Lower leg skin (tissue), 4 donors: ENCODE data around the gene CXCL8. TPM values are rescaled to one million over a fixed set of nuclear protein-coding genes. Genes with fewer than 3 reads are reported as not detected.
"Not testable (repeated sequence)": the region's sequence is repeated elsewhere in the genome, so short reads cannot be mapped to it uniquely, and the experiment has no call there.

Experiments
- DNase-seq, 2 donors: peaks; one replicate each; pipeline ENCODE4 v3.0.0-alpha.2; 2019; ENCODE audit warnings: low spot score in 2 of 2
- H3K4me3 ChIP-seq: fragments of 200-600 bp; sonication (generic); 2 replicates; pipeline ENCODE4 v1.5.1; 2017; ENCODE audit warnings: mild to moderate bottlenecking, low read depth; ENCODE audit not compliant: poor library complexity, severe bottlenecking
- POLR2A ChIP-seq, 2 donors: fragments of 450-650 bp; IDR thresholded peaks; one replicate each; pipeline ENCODE4 v1.6.1; 2016 to 2017; ENCODE audit warnings: antibody characterized with exemption in 2 of 2, mild to moderate bottlenecking in 1 of 2, moderate library complexity in 1 of 2
- WGBS, 2 donors: methylation state at CpG; one replicate each; pipeline ENCODE4 v1.1.5; 2018; 5-methylcytosine and 5-hydroxymethylcytosine counted together
- intact Hi-C: fragments of 100-400 bp; cut with DNase I; formaldehyde crosslinking; loops from one replicate; pipeline ENCODE4 v1.15.0; 2023; ENCODE audit warnings: low total_unique reads
- total RNA-seq, 4 donors: library from RNA; depleted of rRNA; stranded (reverse); fragments of >200 nt; gene quantifications; one replicate each; pipeline ENCODE4 v1.1.0, GENCODE V29; 2016
- TF ChIP-seq, protein P1 (sequence below), 3 donors: fragments of 450-650 bp; IDR thresholded peaks; one replicate each; pipeline ENCODE4 v1.5.1; 2016; ENCODE audit warnings: antibody characterized with exemption in 3 of 3, mild to moderate bottlenecking in 3 of 3, moderate library complexity in 2 of 3

The CXCL8 gene
- 1 to 10 TPM in 1 of 4 donors, under 1 TPM in 1, not detected in 2; 0.86 to 1.2 TPM for total RNA-seq

DNA sequence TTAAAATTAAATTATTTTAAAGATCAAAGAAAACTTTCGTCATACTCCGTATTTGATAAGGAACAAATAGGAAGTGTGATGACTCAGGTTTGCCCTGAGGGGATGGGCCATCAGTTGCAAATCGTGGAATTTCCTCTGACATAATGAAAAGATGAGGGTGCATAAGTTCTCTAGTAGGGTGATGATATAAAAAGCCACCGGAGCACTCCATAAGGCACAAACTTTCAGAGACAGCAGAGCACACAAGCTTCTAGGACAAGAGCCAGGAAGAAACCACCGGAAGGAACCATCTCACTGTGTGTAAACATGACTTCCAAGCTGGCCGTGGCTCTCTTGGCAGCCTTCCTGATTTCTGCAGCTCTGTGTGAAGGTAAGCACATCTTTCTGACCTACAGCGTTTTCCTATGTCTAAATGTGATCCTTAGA lies at the start of gene CXCL8:
Gene CXCL8 (plus strand): TSS at position 217 of the 426 bp plus-strand sequence. CDS start 90 bp downstream, at position 307.
- intact Hi-C loops: no loop called here
- TF ChIP-seq POLR2A (IDR thresholded peaks at IDR 0.05): no peak
- TF ChIP-seq, protein P1, sequence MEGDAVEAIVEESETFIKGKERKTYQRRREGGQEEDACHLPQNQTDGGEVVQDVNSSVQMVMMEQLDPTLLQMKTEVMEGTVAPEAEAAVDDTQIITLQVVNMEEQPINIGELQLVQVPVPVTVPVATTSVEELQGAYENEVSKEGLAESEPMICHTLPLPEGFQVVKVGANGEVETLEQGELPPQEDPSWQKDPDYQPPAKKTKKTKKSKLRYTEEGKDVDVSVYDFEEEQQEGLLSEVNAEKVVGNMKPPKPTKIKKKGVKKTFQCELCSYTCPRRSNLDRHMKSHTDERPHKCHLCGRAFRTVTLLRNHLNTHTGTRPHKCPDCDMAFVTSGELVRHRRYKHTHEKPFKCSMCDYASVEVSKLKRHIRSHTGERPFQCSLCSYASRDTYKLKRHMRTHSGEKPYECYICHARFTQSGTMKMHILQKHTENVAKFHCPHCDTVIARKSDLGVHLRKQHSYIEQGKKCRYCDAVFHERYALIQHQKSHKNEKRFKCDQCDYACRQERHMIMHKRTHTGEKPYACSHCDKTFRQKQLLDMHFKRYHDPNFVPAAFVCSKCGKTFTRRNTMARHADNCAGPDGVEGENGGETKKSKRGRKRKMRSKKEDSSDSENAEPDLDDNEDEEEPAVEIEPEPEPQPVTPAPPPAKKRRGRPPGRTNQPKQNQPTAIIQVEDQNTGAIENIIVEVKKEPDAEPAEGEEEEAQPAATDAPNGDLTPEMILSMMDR (IDR thresholded peaks at IDR 0.05): no peak
- peak; percentile 65 to 88 for DNase-seq
- WGBS, 2 donors: 10 to 14% methylated on average over 7 of the region's 7 CpGs
- no peak within 1 kb of the TSS for H3K4me3 ChIP-seq

GRCh38 chr4:73691201-73691600 lies 49.2 kb upstream of the CXCL8 start:
- intact Hi-C loops, H3K4me3 ChIP-seq, DNase-seq: not testable (repeated sequence)
- 85 to 90% methylated on average over 4 of the region's 4 CpGs for WGBS, 2 donors

DNA sequence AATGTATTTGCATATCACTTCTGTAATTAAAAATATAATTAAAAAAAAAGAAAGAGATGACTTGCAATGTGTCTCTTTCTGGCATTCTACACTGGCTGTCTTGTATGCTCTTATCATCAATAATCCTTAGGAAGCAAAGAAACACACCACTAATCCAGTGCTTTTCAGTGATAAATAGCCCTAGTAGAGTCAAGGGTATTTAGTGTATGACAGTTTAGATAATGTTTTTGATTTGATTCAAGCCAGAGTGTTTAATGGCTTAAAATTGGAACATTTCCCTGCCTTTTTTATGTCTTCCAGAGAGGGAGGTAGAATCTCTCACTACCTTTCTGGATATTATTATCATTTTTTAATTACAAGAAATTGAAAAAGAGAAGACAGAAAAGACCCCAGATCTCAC lies 48.6 kb upstream of the CXCL8 start:
- DNase-seq: no peak
- no peak overlapping the region for H3K4me3 ChIP-seq
- no peak for TF ChIP-seq POLR2A (IDR thresholded peaks at IDR 0.05)
- TF ChIP-seq, protein P1 (IDR thresholded peaks at IDR 0.05): no peak
- intact Hi-C loops: no loop called here

DNA sequence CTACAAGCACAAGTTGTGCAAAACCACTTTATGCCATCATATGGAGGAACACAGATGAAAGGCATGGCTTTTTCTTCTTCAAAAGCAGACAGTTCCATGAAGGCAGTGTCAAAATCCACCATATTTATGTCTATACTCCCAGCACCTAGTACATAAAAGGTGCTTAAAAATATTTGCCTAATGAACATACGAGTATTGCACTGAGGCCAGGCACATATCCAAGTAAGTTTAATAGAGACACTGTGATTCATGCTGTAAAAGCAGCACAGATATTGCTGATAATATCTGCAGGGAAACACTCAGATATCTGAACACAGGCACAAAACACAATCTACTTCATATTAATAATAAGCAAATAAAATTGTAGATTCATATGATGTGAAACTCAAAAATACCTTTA lies 48.1 kb upstream of the CXCL8 start:
- TF ChIP-seq, protein P1 (IDR thresholded peaks at IDR 0.05): no peak
- TF ChIP-seq POLR2A (IDR thresholded peaks at IDR 0.05): no peak
- DNase-seq: no peak
- H3K4me3 ChIP-seq: no peak overlapping the region
- intact Hi-C loops: no loop called here
- WGBS, 2 donors: 32 to 41% methylated on average over 1 of the region's 1 CpG

- no peak overlapping the region for H3K4me3 ChIP-seq
- TF ChIP-seq, protein P1 (IDR thresholded peaks at IDR 0.05): no peak
- no peak for TF ChIP-seq POLR2A (IDR thresholded peaks at IDR 0.05)
- WGBS, 2 donors: 64 to 73% methylated on average over 2 of the region's 2 CpGs
- intact Hi-C loops: no loop called here
- no peak for DNase-seq
Measured at GRCh38 chr4:73692701-73693100, 47.7 kb upstream of the CXCL8 start.

DNA sequence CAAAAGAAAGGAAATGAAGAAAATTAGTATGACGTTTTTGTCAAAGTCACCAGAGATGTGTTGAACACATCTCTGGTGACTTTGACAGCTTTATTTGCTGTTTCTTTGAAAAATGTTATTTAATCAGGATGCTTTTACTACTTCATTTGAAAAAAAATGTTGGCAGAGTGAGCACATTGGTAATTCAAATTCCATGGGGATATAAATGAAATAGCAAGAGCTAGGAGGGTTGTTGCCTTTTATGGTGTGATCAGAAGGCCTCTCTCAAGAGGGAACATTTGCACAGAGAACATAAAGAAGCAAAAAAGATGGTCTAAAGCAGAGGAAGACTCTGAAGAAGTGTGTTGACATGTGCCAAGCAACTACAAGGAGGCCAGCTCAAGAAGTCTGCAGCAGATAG lies 46.6 kb upstream of the CXCL8 start:
- whole genome bisulfite sequencing, 2 donors: 59 to 74% methylated on average over 1 of the region's 1 CpG
- no peak overlapping the region for H3K4me3 ChIP-seq
- DNase-seq: no peak
- no peak for TF ChIP-seq POLR2A (IDR thresholded peaks at IDR 0.05)
- TF ChIP-seq, protein P1 (IDR thresholded peaks at IDR 0.05): no peak
- intact Hi-C loops: no loop called here
